GM21529 (cell line): ENCODE data around the gene MAMSTR.

ENCODE experiments used
- ATAC-seq: cut with Tn5 transposase; IDR thresholded peaks from one replicate; pipeline ENCODE4 v1.9.1; 2021; ENCODE audit not compliant: unreplicated experiment

MAMSTR gene

DNA sequence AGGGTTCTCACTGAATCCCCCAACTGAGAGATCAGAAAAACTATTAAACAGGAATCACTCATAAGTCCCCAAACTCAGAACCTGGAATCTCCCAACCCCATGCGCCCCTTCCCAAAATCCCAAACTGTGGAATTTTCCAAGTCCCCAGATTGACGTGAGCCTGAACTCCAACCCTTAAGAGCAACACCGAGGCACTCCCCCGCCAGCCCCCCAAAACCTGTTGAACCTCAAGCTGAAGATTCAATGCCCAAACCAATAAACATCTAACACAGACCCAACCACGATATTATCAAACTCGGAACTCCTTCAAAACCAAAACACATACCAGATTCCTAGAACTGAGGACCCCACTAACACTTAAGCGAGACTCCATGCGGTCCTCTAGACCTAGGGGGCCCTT is 26.6 kb upstream of the MAMSTR start:
- no peak for ATAC-seq

DNA sequence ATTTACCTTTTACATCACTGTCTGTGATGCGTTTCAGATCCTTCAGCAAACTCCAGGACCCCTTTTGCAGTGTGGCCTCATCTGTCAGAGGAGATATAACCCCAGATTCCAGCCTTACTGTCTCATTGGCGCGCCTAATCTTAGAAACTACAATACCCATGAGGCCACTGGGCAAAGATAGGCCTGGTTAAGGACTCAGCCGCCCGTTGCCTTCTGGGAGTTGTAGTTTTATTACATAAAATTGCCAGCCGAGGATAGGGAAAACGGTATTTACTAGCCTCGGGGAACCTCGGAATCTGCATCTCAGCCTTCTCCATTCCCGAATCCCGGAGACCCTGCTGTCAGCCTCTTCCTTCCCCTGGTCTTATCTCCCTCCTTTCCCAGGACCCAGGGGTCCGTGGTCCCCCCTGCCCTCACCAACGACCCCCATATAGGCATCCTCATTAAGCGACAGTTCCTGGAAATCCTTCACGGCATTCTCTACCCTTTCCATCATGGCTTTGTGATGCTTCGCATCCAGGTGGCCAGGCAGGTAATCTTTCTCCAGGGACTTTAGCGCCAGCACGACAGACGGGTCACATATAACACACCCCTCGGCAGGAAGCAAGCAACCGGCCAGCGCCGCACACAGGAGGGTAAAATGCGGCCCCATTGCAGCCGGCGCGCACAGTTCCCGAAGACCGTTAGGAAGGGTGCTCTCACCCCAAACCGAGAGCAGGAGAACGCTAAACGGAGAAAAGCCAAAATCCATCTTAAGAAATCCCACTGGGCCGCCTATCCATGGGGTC is 25.9 kb upstream of the MAMSTR start:
- ATAC-seq = no peak

DNA sequence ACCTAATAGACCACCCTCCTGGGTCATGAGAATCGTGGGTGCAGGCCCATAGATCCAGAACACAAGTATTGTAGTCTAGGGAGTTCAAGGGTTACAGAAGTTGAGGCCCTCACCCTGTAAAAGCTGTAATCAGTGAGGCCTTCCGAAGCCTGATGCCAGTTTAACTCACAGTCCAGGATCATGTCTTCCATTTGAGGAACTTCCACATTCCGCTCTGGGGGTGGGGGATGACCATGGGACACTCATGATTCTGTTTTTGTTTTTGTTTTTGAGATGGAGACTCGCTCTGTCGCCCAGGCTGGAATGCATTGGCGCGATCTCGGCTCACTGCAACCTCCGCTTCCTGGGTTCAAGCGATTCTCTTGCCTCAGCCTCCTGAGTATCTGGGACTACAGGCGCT is 22.6 kb upstream of the MAMSTR start:
- ATAC-seq = no peak

DNA sequence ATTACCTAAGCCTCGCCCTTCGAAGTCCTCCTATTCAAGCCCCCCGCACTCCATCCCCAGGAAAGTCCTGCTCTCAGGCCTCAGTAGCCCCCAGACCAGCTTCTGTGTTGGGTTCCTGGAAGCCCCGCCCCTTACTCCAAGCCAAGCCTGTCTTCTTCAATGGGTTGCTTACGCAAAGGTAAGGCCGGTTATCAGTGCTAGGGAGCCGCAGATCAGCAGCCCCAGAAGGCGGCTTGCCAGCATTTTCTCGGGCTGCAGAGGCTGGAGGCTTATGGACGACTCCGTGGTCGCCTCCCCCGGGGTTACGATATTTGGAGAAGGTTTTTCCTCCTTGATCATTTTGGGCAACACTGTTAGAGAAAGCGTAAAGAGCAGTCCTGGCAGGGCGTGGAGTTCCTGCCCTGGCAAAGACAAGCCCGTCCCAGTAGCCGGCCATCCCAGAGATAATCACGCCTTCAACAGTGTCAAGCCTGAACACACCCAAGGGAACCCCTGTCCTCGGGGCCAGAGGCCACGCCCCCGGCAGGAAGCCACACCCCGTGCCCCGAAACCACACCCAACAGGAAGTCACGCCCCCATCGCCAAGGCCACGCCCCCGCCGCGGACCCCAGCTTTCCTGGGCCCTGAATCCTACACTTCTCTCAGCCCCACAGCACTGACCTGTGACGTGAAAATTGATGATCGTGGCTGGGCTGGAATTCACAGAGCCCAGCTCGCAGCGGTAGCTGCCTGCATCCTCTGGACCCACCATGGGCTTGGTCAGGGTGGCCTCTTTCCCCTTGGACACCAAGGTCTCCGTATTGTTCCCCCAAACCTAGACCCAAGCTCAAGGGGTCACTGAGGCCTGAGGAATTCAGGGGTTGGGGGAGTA is 21.8 kb upstream of the MAMSTR start:
- ATAC-seq = no peak

DNA sequence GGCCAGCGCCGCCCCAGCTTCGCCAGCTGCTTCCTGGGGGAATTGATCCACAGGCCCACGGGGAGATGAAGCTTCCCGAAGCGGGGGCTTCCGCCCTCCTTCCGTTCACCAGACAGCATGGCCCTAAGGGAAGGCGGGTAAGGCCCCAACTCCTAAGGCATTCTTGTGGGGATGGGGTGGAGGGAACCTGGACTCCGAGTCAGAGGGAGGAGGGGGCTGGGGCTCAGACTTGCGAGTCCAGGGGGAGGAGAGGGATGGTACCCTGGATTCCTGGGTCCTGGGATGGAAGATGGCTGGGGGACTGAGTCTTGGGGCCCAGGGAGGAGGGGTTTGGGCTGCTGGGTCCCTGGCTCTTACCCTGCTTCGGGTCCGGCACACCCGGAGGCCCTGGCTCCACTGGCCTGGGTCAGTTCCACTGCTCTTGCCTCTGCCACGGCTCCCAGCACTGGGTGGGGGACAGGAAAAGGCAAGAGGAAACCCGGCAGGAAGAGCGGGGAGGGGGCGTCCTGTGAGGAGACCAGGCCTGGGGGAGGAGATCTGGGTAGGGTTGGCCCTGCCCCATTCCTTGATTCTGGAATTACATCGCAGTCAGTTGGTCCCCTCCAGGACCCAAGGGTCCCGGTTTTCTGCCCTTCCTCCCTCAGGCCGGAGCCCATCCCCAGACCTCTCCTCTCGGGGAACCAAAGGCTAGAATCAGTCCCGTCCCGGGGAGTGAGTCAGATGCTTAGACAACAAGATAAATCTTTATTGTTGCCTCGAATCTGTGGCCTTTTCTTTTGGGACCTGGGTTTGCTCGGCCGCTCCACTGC is 20.8 kb upstream of the MAMSTR start, which contains the start of gene RASIP1:
Gene RASIP1, minus strand, starts transcription at position 447 of the 809 bp plus-strand sequence. Its CDS starts 328 bp downstream, at position 119.
- ATAC-seq = no peak

DNA sequence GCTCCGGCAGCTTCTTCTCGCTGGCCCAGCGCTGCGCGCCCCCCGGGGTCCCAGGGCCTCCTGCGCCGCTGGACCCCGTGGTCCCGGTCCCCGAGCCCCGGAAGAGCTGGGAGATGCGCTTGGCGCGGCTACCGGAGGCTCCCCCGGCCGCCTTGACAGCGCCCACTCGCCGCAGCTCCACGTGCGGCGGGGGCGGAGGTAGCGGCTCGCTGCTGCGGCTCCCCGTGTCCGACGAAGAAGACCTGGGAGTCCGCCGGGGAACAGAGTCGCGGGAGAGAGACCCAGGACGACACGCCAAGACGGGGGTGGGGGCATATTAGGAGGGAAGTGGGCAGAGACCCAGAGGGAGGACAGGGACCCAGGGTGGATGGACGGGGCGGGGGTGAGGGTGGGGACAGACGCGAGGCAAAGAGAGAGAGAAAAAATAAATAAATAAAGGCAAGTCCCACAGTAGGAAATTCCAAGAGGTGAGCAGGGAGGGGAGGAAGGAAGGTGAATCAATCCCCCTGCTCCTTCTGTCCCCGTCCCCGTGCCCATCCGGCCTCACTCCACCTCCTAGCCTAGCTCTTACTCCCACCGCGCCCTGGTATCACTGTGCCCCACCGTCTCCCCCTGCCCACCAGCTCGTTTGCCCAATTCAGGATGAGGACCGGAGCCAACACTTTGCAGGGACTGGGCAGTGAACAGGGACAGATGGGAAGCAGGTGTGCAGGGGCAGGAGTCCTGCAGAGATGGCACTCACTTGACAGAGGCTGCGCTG is 20.1 kb upstream of the MAMSTR start:
- no peak for ATAC-seq

DNA sequence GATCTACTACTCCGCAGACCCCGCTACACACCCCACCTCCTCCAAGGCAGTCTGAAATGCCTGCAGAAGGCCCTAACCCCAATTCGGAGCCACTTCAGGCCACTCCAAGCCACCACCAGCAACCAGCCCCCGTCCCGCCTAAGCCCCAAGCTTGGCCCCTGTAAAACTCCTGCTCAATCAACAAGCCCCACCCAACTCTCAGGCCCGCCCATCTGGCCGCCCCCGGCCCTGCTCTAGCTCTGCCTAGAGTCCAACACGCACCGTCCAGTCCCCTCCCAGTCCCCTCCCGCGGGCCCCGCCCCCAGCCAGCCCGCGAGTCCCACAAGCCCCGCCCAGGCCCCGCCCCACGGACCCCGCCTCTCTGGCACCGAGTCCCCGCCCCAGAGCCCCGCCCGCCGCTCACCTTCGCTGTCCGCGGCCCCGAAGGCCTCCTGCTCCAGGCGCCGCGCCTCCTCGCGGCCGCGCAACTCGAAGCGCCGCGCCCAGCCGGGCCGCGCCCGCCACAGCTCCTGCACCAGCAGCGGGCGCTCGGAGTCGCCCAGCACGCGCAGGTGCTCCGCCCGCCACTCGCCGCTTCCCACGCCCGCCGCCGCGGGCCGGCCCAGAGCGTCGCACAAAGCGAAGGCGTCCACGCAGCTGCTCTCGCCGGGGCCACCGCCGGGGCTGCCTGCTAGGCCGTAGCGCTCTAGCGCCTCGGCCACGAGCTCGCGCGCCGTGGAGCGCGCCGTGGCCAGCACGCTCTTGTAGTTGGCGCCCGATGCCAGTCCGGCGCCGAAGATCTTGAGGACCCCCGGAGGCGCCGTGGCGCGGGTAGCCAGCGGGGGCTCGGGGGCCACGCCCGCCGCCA is 19.3 kb upstream of the MAMSTR start:
- ATAC-seq = peak; percentile 90

DNA sequence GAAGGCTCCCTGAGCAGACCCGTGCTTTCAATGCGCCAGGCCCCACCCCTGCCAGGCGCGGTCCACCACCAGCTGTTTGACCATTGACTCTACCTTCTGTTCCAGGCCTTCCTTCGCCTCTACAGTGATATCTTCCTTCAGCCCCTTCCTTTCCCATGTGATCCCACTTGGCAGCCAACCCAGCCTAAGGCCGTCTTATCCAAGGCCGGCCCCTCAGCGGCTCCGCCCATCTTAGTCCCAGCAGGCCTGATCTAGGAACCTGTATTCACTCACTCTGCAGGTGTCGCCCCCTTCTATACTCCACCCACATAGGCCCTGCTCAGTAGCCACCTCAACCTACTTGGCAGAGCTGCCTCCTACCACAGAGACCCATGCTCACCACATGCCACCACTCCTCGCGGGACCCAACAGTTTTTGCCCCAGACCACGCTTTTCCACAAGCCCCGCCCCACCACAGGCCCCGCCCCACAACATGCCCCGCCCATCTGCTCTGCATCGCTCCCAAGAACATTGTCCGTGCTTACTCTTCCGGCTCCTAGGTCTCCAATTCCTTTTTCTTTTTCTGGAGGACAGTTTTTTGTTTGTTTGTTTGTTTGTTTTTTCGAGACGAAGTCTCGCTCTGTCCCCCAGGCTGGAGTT is 18.0 kb upstream of the MAMSTR start:
- ATAC-seq = no peak

DNA sequence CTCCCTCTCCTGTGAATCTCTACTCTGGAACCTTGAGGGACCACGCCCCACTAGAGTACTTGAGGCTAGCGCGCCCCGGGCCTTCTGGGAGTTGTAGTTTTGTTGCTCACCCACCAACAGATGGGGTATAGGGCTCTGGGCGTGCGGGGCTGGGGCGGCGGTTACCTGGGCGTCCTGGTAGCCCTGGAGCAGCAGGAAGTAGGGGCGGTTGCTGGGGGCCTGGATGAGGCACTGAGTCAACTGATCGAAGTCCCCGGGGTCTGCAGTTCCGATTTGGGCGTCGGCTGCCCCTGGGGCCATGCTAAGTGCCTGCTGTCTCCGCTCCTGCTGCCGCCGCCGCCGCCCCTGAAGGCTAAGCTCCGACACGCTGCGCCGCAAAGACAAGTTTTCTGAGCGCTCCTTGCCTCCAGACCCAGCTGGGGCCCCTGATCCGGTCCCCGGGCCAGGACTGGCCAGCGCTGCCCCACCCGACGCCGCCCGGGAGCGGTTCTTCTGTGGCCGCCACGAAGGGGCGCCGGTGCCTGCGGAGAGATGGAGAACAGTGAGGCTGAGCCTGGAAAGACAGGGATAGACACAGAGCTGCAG is 15.6 kb upstream of the MAMSTR start:
- no peak for ATAC-seq

DNA sequence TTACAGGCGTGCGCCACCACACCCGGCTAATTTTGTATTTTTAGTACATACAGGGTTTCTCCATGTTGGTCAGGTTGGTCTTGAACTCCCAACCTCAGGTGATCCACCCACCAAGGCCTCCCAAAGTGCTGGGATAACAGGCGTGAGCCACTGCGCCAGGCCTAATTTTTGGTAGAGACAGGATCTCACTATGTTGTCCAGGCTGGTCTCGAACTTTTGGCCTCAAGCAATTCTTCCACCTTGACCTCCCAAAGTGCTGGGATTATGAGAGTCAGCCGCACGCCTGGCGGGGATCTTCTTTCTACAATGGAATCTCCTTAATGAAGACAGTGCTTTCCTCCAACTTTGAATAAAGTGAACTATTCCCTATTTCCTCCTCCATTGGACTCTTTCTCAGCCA is 15.1 kb upstream of the MAMSTR start:
- no peak for ATAC-seq

DNA sequence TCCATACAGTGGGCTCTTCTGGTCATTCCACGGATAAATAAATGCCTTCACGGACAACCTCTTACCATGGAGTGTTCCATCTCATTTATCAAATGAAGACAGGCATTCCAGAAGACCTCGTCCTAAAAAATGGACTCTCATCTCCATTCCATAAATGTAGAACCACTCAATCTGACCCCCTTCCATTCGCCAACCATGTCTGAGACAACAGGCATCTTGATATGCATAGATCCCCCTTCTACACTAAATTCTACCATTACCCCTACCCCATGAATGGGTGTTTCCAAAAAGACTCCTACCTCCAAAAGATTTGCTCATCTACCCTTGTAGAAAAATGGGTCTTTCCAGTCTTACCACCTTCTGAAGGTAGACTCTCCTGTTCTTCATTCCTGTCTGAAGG is 11.9 kb upstream of the MAMSTR start:
- ATAC-seq = no peak

DNA sequence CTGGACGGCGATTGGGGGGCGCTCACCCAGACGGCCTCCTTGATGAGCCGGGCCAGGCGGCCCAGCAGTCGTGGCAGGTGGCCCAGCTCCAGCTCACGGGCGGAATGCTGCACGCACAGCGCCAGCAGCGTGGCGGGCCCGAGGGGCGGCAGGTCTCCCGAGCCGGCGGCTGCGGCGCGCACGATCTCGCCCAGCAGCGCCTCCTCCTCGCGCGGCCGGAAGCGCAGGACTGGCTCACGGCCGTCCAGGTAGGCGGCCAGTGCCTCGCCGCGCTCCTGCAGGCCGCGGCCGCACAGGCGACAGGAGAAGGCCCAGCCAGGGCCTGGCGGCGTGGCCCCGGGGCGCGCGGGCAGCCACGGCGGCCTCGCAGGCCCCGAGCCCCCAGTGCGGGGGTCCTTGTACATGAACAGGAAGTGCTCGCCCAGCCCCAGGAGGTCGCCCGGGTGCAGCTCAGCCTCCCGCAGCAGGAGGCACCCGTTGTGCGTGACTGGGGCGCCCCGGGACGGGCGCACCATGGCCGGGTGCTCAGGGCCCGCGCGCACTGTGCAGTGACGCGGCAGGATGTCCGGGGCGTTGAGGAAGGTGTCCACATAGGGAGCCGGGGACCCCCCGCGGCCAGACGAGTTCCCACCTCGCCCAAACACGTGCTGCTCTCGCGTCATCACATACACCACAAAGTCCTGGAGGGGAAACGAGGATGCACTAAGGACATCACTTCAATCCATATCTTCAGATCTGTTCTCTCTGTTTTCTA is 9.6 kb upstream of the MAMSTR start:
- ATAC-seq = no peak

DNA sequence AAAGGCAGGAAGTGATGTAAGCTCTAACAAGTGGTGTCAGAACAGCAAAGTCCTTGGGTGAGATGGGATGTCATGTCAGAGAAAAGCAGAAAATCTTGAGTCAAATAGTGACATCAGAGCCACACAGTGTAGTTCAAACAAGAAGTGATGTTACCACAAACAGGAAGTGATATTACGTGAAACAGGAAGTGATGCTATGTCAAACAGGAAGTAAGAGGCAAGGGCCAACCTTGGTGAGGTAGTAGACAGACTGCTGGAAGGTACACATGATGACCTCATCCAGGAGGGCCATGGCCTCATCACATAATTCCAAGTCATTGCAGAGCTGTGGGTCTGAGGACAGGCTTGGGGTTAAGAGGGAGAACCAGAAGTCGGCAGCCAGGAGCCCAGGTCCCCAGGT is 7.0 kb upstream of the MAMSTR start:
- ATAC-seq = no peak

DNA sequence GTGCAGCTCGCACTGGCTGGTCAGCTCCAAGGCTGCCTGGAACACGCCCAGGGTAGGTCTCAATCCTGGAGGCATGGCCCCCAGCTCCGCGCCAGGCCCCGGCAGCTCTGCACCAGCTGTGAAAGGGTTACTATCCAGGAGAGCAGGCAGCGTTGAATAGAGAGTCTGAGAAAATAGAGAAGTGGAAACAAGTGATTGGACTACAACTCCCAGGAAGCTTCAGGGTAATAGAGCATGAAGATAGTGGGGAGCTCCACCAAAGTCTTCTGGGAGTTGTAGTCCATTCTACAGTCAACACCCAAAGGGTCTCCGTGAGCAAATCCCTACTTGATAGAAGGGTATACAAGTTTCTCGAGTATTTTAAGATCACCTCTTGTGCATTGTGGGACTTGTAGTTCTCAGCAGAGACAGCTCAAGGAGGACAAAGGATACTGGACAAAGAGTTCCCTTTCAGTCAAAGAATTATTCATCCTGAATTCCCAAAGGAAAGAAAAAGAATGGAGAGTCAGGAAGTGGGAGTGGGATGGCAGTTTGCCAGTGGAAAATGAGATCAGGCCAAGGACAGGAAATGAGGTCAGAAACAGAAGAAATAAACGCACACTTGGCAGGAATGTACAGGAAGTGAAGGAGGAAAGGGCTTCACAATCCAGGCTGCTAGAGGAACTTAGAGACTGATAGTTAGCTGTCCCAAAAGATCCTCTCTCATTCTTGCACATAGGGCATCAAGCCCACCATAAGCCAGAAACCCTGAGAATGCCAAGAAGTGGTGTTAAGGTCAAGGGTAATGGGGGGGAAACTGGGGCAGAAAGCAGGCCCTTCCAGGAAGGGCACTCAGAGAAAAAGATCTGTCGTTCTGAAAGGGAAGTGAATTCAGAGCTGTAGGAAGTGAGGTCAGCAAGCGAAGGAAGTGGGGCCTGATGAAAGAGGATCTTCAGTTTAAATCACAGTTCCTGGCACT is 5.5 kb upstream of the MAMSTR start:
- no peak for ATAC-seq

DNA sequence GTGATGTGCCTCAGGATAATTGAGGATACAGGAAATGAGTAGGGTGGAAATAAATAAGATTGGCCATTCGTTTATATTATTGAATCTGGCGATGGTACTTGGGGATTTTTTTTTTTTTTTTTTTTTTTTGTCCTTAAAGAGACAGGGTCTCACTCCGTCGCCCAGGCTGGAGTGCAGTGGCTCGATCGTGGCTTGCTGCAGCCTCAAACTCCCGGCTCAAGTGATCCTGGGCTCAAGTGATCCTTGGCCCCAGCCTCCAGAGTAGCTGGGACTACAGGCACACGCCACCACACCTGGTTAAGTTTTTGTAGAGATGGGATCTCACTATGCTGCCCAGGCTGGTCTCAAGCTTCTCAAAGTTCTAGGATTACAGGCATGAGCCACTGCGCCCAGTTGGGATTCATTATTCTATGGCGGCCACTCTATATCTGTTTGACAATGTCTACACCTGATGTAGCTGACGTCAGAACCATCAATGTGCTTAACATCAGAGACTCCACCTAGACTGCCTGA is 2.7 kb upstream of the MAMSTR start:
- ATAC-seq = no peak

DNA sequence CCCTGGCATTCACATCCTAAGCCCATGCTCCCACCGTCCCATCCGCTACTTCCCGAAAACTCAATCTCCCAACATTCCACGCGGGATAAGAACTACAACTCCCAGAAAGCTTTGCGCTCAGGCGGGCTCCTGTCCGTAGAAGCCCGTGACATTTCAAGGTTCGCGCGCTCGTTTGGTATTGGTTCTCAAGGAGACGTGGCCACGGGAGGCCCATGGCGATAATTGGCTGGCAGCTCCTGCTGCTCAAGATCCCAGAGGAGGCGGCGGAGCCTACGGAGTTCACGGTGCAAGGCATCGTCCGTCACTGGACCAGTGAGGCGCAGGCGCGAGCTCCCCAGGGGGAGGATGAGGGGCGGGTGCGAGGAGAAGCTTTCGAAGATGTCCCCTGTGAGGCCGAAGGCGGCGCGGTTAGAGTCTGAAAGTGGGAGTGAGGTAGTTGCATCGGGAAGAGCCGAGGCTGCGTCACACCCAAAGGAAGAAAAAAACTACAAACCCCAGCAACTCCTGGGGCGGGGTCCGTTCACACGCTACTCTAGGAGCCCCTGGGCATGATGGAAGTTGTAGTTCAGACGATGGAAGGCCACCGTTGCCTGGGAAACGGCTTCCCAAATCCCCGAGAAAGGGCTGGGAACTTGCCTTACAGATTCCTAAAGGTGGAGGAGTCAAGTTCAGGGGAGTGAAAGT is 1.2 kb upstream of the MAMSTR start:
- peak; percentile 75 for ATAC-seq
